ENCODE results near the gene ZNF501. TPM values are rescaled to one million over a fixed set of nuclear protein-coding genes. Genes with fewer than 3 reads are reported as not detected.

Gene ZNF501
- total and polyA plus RNA-seq, 2 of the 13 experiments (the other 11 are each of a cell fraction or from before 2014, with no cell fraction given): 2.4 to 2.8 TPM

DNA sequence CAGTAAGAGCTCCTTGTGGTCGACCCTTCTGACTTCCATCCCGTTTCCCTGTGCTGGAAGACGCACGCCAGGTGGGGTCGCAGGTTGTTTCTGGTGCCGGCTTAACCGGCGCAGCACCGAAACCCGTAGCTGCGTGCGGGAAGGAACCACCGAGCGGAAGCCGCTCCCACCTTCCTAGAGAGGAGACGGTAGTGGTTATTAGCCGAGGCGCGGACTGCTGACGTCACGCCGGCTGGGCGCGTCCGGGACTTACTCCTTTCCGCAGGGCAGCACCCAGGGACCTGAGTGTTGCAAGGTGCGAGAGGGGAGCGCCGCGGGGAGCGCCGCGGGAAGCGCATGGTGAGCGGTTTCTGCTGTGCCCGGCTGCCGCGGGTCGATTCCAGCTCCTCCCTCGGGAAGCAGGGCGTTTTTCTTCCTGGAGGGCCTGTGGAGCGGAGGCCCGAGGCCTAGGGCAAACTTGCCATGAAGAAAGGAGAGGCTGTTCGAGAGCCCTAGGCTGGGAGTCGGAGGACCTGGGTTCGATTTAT is at the start of gene ZNF501 (continued):
- TF ChIP-seq RELA (CRISPR knock-in tag; IDR thresholded peaks at IDR 0.05): no peak
- TF ChIP-seq, protein P1, sequence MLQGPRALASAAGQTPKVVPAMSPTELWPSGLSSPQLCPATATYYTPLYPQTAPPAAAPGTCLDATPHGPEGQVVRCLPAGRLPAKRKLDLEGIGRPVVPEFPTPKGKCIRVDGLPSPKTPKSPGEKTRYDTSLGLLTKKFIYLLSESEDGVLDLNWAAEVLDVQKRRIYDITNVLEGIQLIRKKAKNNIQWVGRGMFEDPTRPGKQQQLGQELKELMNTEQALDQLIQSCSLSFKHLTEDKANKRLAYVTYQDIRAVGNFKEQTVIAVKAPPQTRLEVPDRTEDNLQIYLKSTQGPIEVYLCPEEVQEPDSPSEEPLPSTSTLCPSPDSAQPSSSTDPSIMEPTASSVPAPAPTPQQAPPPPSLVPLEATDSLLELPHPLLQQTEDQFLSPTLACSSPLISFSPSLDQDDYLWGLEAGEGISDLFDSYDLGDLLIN (CRISPR knock-in tag; IDR thresholded peaks at IDR 0.05; ENCODE audit: borderline replicate concordance): no peak
- no peak for TF ChIP-seq ZFP36L1 (CRISPR knock-in tag; IDR thresholded peaks at IDR 0.05)
- TF ChIP-seq, protein P2, sequence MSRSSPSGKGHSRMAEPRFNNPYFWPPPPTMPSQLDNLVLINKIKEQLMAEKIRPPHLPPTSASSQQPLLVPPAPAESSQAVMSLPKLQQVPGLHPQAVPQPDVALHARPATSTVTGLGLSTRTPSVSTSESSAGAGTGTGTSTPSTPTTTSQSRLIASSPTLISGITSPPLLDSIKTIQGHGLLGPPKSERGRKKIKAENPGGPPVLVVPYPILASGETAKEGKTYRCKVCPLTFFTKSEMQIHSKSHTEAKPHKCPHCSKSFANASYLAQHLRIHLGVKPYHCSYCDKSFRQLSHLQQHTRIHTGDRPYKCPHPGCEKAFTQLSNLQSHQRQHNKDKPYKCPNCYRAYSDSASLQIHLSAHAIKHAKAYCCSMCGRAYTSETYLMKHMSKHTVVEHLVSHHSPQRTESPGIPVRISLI (CRISPR knock-in tag; IDR thresholded peaks at IDR 0.05; ENCODE audit: borderline replicate concordance): peak; percentile 56; the same call in 1 of the 2 replicates
- TF ChIP-seq GATAD1 (CRISPR knock-in tag; IDR thresholded peaks at IDR 0.05): peak; percentile 97
- no peak for TF ChIP-seq ZNF432 (CRISPR knock-in tag; IDR thresholded peaks at IDR 0.05; ENCODE audit: borderline replicate concordance)
- TF ChIP-seq TOPORS (CRISPR knock-in tag; IDR thresholded peaks at IDR 0.05): 0 out of 2 replicates have a peak, but pooled peaks have one; percentile 87
- no peak for TF ChIP-seq NR2F2 (IDR thresholded peaks at IDR 0.05; ENCODE audit: borderline replicate concordance, low read depth)
- TF ChIP-seq ZNF207 (IDR thresholded peaks at IDR 0.05; ENCODE audit: borderline replicate concordance): no peak
- TF ChIP-seq HMG20B (CRISPR knock-in tag; conservative IDR thresholded peaks at IDR 0.05): no peak
- no peak for TF ChIP-seq FOXK2 (IDR thresholded peaks at IDR 0.05)
- TF ChIP-seq, protein P3, sequence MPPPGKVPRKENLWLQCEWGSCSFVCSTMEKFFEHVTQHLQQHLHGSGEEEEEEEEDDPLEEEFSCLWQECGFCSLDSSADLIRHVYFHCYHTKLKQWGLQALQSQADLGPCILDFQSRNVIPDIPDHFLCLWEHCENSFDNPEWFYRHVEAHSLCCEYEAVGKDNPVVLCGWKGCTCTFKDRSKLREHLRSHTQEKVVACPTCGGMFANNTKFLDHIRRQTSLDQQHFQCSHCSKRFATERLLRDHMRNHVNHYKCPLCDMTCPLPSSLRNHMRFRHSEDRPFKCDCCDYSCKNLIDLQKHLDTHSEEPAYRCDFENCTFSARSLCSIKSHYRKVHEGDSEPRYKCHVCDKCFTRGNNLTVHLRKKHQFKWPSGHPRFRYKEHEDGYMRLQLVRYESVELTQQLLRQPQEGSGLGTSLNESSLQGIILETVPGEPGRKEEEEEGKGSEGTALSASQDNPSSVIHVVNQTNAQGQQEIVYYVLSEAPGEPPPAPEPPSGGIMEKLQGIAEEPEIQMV (CRISPR knock-in tag; IDR thresholded peaks at IDR 0.05; ENCODE audit: low read depth): no peak; the same call in 1 of the 2 replicates
- peak; percentile 84 for TF ChIP-seq KDM4B (CRISPR knock-in tag; IDR thresholded peaks at IDR 0.05)
- TF ChIP-seq, protein P4, sequence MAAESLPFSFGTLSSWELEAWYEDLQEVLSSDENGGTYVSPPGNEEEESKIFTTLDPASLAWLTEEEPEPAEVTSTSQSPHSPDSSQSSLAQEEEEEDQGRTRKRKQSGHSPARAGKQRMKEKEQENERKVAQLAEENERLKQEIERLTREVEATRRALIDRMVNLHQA (CRISPR knock-in tag; IDR thresholded peaks at IDR 0.05): no peak
- no peak for TF ChIP-seq ZC3H4 (CRISPR knock-in tag; IDR thresholded peaks at IDR 0.05; ENCODE audit: borderline replicate concordance)
- TF ChIP-seq, protein P5, sequence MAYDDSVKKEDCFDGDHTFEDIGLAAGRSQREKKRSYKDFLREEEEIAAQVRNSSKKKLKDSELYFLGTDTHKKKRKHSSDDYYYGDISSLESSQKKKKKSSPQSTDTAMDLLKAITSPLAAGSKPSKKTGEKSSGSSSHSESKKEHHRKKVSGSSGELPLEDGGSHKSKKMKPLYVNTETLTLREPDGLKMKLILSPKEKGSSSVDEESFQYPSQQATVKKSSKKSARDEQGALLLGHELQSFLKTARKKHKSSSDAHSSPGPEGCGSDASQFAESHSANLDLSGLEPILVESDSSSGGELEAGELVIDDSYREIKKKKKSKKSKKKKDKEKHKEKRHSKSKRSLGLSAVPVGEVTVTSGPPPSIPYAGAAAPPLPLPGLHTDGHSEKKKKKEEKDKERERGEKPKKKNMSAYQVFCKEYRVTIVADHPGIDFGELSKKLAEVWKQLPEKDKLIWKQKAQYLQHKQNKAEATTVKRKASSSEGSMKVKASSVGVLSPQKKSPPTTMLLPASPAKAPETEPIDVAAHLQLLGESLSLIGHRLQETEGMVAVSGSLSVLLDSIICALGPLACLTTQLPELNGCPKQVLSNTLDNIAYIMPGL (CRISPR knock-in tag; IDR thresholded peaks at IDR 0.05; ENCODE audit: borderline replicate concordance in 1 of 2, low read depth in 1 of 2): peak; percentile 68 to 78; a peak in 3 of 4 replicates
- TF ChIP-seq ZNF780A (CRISPR knock-in tag; IDR thresholded peaks at IDR 0.05): no peak
- TF ChIP-seq, protein P6, sequence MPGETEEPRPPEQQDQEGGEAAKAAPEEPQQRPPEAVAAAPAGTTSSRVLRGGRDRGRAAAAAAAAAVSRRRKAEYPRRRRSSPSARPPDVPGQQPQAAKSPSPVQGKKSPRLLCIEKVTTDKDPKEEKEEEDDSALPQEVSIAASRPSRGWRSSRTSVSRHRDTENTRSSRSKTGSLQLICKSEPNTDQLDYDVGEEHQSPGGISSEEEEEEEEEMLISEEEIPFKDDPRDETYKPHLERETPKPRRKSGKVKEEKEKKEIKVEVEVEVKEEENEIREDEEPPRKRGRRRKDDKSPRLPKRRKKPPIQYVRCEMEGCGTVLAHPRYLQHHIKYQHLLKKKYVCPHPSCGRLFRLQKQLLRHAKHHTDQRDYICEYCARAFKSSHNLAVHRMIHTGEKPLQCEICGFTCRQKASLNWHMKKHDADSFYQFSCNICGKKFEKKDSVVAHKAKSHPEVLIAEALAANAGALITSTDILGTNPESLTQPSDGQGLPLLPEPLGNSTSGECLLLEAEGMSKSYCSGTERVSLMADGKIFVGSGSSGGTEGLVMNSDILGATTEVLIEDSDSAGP (CRISPR knock-in tag; IDR thresholded peaks at IDR 0.05; ENCODE audit: borderline replicate concordance): peak; percentile 95
- peak; percentile 65; the same call in 1 of the 2 replicates for TF ChIP-seq ZNF143 (CRISPR knock-in tag; IDR thresholded peaks at IDR 0.05)
- no peak; the same call in 1 of the 2 replicates for TF ChIP-seq ZNF773 (CRISPR knock-in tag; IDR thresholded peaks at IDR 0.05; ENCODE audit: borderline replicate concordance)
- no peak for TF ChIP-seq MEIS1 (CRISPR knock-in tag; IDR thresholded peaks at IDR 0.05; ENCODE audit: borderline replicate concordance)
- TF ChIP-seq ZFP90 (CRISPR knock-in tag; IDR thresholded peaks at IDR 0.05; ENCODE audit: borderline replicate concordance): peak; percentile 81; the same call in 1 of the 2 replicates
- TF ChIP-seq GABPB1 (CRISPR knock-in tag; IDR thresholded peaks at IDR 0.05): peak; percentile 96

All from HepG2 (cell line).